GM19397 (cell line): ENCODE measurements around the gene PA2G4.
A peak's percentile ranks its signal among the peaks of the same experiment; 100 is the strongest.
"Not testable (repeated sequence)": the region's sequence is repeated elsewhere in the genome, so short reads cannot be mapped to it uniquely, and the experiment has no call there.

ENCODE experiments used
- ATAC-seq: cut with Tn5 transposase; IDR thresholded peaks from one replicate; pipeline ENCODE4 v1.9.1; 2021; ENCODE audit warnings: mild to moderate bottlenecking, moderate library complexity; ENCODE audit not compliant: unreplicated experiment

PA2G4 gene

GRCh38 chr12:56152756-56153677, 48.7 kb downstream of the PA2G4 start:
- no peak for ATAC-seq

GRCh38 chr12:56153678-56154065, 49.3 kb downstream of the PA2G4 start:
- no peak for ATAC-seq

- no peak for ATAC-seq
These were observed 50.0 kb downstream of the PA2G4 start for GRCh38 chr12:56154246-56154771.

GRCh38 chr12:56154818-56155217, 50.5 kb downstream of the PA2G4 start:
- no peak for ATAC-seq

GRCh38 chr12:56155256-56155845, 51.0 kb downstream of the PA2G4 start:
- ATAC-seq = no peak

- not testable (repeated sequence) for ATAC-seq
These were observed 52.3 kb downstream of the PA2G4 start for GRCh38 chr12:56156464-56157200.

GRCh38 chr12:56157201-56158028, 53.1 kb downstream of the PA2G4 start:
- ATAC-seq = peak; percentile 31

- peak; percentile 84 for ATAC-seq
These were observed 53.9 kb downstream of the PA2G4 start, which contains the start of gene MYL6 for GRCh38 chr12:56158029-56158925. TSS of gene MYL6 (plus strand) at chr12:56158359. CDS start at chr12:56158402, 43 bp downstream.

- ATAC-seq = no peak
These were observed 54.6 kb downstream of the PA2G4 start for GRCh38 chr12:56158926-56159461.

- ATAC-seq = no peak
These were observed 55.3 kb downstream of the PA2G4 start for GRCh38 chr12:56159482-56160192.

- ATAC-seq = no peak
These were observed 55.9 kb downstream of the PA2G4 start for GRCh38 chr12:56160193-56160763.

GRCh38 chr12:56160894-56161689, 56.7 kb downstream of the PA2G4 start:
- no peak for ATAC-seq

GRCh38 chr12:56161690-56162351, 57.5 kb downstream of the PA2G4 start:
- no peak for ATAC-seq

GRCh38 chr12:56162468-56163290, 58.3 kb downstream of the PA2G4 start:
- no peak for ATAC-seq
